ENCODE results near the gene MICA.

DNA sequence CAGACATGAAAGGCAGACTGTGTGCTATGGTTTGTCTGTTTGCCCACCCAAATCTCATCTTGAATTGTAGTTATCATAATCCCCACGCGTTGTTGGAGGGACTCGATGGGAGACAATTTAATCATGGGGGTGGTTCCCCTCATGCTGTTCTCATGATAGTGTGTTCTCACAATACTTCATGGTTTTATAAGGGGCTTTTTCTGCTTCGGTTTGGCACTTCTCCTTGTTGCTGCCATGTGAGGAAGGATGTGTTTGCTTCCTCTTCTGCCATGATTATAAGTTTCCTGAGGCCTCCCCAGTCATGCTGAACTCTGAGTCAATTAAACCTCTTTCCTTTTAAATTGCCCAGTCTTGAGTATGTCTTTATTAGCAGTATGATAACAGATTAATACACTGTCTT is 47.4 kb downstream of the MICA start:
- TF ChIP-seq POLR2A (IDR thresholded peaks at IDR 0.05; ENCODE audit: low read length): no peak
- TF ChIP-seq ZC3H11A (IDR thresholded peaks at IDR 0.05): no peak
- no peak for TF ChIP-seq CTCF (IDR thresholded peaks at IDR 0.05)
- no peak for TF ChIP-seq KDM5A (IDR thresholded peaks at IDR 0.05)
